ENCODE measurements around the gene BCL2. TPM values are rescaled to one million over a fixed set of nuclear protein-coding genes. Genes with fewer than 3 reads are reported as not detected.
A peak's percentile ranks its signal among the peaks of the same experiment; 100 is the strongest.

Gene BCL2
- total and polyA plus RNA-seq, 9 of the 15 experiments (the other 6 are each of a cell fraction or from before 2014, with no cell fraction given) = 0.10 to 1.1 (median 0.65) TPM

GRCh38 chr18:63192885-63193349, 126.7 kb downstream of the BCL2 start (continued):
- TF ChIP-seq MYC (IDR thresholded peaks at IDR 0.05; ENCODE audit: low read depth, low read length) (no peak; the same call in 1 of the 2 replicates), MYC (CRISPR knock-in tag; IDR thresholded peaks at IDR 0.05; ENCODE audit: borderline replicate concordance, low read depth) (no peak), PHTF2 (CRISPR knock-in tag; IDR thresholded peaks at IDR 0.05) (no peak), HOMEZ (CRISPR knock-in tag; IDR thresholded peaks at IDR 0.05) (no peak), ZNF41 (CRISPR knock-in tag; conservative IDR thresholded peaks at IDR 0.05) (no peak), ETS1 (conservative IDR thresholded peaks at IDR 0.05; ENCODE audit: control insufficient read depth, low read depth, low read length) (no peak), NRF1 (conservative IDR thresholded peaks at IDR 0.05 in 1 of 2, IDR thresholded peaks at IDR 0.05 in 1 of 2) (no peak), MEF2A (IDR thresholded peaks at IDR 0.05; ENCODE audit: control insufficient read depth, low read depth, low read length) (peak; percentile 88), CEBPG (CRISPR knock-in tag; IDR thresholded peaks at IDR 0.05) (no peak), CEBPG (tag; conservative IDR thresholded peaks at IDR 0.05 in 1 of 2, IDR thresholded peaks at IDR 0.05 in 1 of 2) (0 out of 4 replicates have a peak, but pooled peaks of 1 of the 2 experiments have one; percentile 35), TCF7L2 (IDR thresholded peaks at IDR 0.05; ENCODE audit: low read depth, low read length) (no peak), TEAD1 (CRISPR knock-in tag; IDR thresholded peaks at IDR 0.05) (peak in 1 of 2 experiments; percentile 92; a peak in 2 of 4 replicates), BHLHE40 (IDR thresholded peaks at IDR 0.05; ENCODE audit: low read length) (peak; percentile 55; the same call in 1 of the 2 replicates), ZBTB12 (CRISPR knock-in tag; IDR thresholded peaks at IDR 0.05) (peak; percentile 67; the same call in 1 of the 2 replicates), TAL1 (IDR thresholded peaks at IDR 0.05) (peak; percentile 81), ZNF232 (CRISPR knock-in tag; IDR thresholded peaks at IDR 0.05) (no peak), ZEB2 (IDR thresholded peaks at IDR 0.05) (0 out of 2 replicates have a peak, but pooled peaks have one; percentile 24), ERF (CRISPR knock-in tag; IDR thresholded peaks at IDR 0.05) (no peak), PHB2 (IDR thresholded peaks at IDR 0.05; ENCODE audit: low read depth) (no peak), ZNF740 (CRISPR knock-in tag; IDR thresholded peaks at IDR 0.05) (no peak), ZNF740 (tag; IDR thresholded peaks at IDR 0.05) (no peak), ELK1 (CRISPR knock-in tag; IDR thresholded peaks at IDR 0.05) (no peak)

Measured in K562 (cell line).